Measurements from ENCODE around the gene OTUD3.
"Not testable (repeated sequence)": the region's sequence is repeated elsewhere in the genome, so short reads cannot be mapped to it uniquely, and the experiment has no call there.

OTUD3 gene

DNA sequence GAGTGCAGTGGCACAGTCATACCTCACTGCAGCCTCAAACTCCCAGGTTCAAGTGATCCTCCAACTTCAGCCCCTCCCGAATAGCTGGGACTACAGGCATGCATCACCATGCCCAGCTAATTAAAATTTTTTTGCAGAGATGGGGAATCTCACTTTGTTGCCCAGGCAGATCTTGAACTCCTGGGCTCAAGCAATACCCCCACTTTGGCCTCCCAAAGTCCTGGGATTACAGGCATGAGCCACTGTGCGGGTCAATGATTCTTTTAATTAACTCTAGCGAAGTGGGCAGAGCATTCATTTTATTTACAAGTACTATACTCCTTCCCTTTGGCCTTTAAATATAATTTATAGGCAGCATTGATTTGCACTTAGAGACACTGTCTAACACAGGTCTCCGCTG is 2.5 kb upstream of the OTUD3 start:
- H3K4me1 ChIP-seq (ENCODE audit: insufficient read depth, low read length, severe bottlenecking): peaks cover 22% of the 10 kb centered on the region
- H3K9me3 ChIP-seq (ENCODE audit: low read length): no peaks in the 10 kb centered on the region
- TF ChIP-seq, protein P1, sequence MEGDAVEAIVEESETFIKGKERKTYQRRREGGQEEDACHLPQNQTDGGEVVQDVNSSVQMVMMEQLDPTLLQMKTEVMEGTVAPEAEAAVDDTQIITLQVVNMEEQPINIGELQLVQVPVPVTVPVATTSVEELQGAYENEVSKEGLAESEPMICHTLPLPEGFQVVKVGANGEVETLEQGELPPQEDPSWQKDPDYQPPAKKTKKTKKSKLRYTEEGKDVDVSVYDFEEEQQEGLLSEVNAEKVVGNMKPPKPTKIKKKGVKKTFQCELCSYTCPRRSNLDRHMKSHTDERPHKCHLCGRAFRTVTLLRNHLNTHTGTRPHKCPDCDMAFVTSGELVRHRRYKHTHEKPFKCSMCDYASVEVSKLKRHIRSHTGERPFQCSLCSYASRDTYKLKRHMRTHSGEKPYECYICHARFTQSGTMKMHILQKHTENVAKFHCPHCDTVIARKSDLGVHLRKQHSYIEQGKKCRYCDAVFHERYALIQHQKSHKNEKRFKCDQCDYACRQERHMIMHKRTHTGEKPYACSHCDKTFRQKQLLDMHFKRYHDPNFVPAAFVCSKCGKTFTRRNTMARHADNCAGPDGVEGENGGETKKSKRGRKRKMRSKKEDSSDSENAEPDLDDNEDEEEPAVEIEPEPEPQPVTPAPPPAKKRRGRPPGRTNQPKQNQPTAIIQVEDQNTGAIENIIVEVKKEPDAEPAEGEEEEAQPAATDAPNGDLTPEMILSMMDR (IDR thresholded peaks at IDR 0.05; ENCODE audit: low read length): no peak
- TF ChIP-seq EZH2 (IDR thresholded peaks at IDR 0.05; ENCODE audit: borderline replicate concordance, low read length): no peak
- no peak overlapping the region for H2AFZ ChIP-seq (ENCODE audit: low read length)
- H3K79me2 ChIP-seq (ENCODE audit: insufficient read depth, low read length): peaks cover 20% of the 10 kb centered on the region
- no peaks in the 10 kb centered on the region for H4K20me1 ChIP-seq (ENCODE audit: insufficient read depth, low read length)
- H3F3A ChIP-seq (ENCODE audit: insufficient read depth, low read length): no peaks in the 10 kb centered on the region
- H3K4me2 ChIP-seq (ENCODE audit: low read length): no peak overlapping the region
- no peak overlapping the region for H3K27ac ChIP-seq (ENCODE audit: low read depth, low read length, poor library complexity, severe bottlenecking)
- no peak overlapping the region for H3K9ac ChIP-seq (ENCODE audit: low read length)
- no peak overlapping the region for H3K4me3 ChIP-seq (ENCODE audit: low read depth, low read length, poor library complexity, severe bottlenecking)
- H3K9me2 ChIP-seq (ENCODE audit: low read depth, low read length): no peaks in the 10 kb centered on the region
- H3K36me3 ChIP-seq (ENCODE audit: insufficient read depth, low read length): no peaks in the 10 kb centered on the region
- peaks cover 3% of the 10 kb centered on the region; the same call in 1 of the 2 replicates for H3K27me3 ChIP-seq (ENCODE audit: insufficient read depth, low read length)

DNA sequence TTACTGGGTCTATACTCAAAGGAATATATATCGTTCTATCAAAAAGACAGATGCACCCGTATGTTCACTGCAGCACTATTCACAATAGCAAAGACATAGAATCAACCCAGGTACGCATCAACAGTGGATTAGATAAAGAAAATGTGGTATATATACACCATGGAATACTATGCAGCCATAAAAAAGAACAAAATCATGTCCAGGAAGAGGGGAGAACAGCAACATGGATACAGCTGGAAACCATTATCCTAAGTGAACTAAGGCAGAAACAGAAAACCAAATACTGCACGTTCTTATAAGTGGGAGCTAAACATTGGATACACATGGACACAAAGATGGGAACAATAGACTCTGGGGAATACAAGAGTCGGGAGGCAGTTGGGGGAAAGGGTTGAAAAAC is 1.4 kb upstream of the OTUD3 start:
- not testable (repeated sequence) for H3K9ac ChIP-seq (ENCODE audit: low read length); H2AFZ ChIP-seq (ENCODE audit: low read length); H3K27ac ChIP-seq (ENCODE audit: low read depth, low read length, poor library complexity, severe bottlenecking); H3F3A ChIP-seq (ENCODE audit: insufficient read depth, low read length); H3K27me3 ChIP-seq (ENCODE audit: insufficient read depth, low read length); H3K9me3 ChIP-seq (ENCODE audit: low read length); H3K9me2 ChIP-seq (ENCODE audit: low read depth, low read length); H3K4me2 ChIP-seq (ENCODE audit: low read length); H4K20me1 ChIP-seq (ENCODE audit: insufficient read depth, low read length); H3K36me3 ChIP-seq (ENCODE audit: insufficient read depth, low read length); H3K4me3 ChIP-seq (ENCODE audit: low read depth, low read length, poor library complexity, severe bottlenecking)
- peaks cover 22% of the 10 kb centered on the region for H3K4me1 ChIP-seq (ENCODE audit: insufficient read depth, low read length, severe bottlenecking)
- H3K79me2 ChIP-seq (ENCODE audit: insufficient read depth, low read length): peaks cover 26% of the 10 kb centered on the region

DNA sequence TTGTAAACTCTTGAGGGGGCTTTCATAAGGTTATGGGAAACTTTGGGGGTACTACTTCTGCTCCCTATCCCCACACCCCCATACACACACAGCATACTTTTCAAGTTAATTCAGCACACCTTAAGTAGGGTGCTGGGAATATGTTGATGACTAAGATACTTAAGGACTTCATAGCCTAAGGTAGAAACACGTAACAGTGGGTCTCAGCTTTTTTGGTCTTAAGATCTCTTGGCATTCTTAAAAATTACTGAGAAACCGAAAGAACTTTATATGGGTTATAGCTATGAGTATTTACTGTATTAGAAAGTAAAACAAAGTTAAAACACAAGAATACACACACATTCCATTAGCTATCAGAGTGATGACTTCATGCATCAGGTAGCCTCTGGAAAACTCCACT is 2.1 kb downstream of the OTUD3 start:
- Histone ChIP-seq H3K9ac (ENCODE audit: low read length) (no peak overlapping the region; the same call in 1 of the 2 replicates), H4K20me1 (ENCODE audit: insufficient read depth, low read length) (peaks cover 1% of the 10 kb centered on the region; the same call in 1 of the 2 replicates), H3K4me2 (ENCODE audit: low read length) (peak overlapping the region; percentile 82), H3K27ac (ENCODE audit: low read depth, low read length, poor library complexity, severe bottlenecking) (no peak overlapping the region), H3K79me2 (ENCODE audit: insufficient read depth, low read length) (peaks cover 45% of the 10 kb centered on the region), H3K9me3 (ENCODE audit: low read length) (no peaks in the 10 kb centered on the region), H2AFZ (ENCODE audit: low read length) (no peak overlapping the region), H3K4me3 (ENCODE audit: low read depth, low read length, poor library complexity, severe bottlenecking) (peak overlapping the region; percentile 80), H3K36me3 (ENCODE audit: insufficient read depth, low read length) (peaks cover 10% of the 10 kb centered on the region), H3F3A (ENCODE audit: insufficient read depth, low read length) (no peaks in the 10 kb centered on the region), H3K4me1 (ENCODE audit: insufficient read depth, low read length, severe bottlenecking) (peaks cover 22% of the 10 kb centered on the region), H3K27me3 (ENCODE audit: insufficient read depth, low read length) (no peaks in the 10 kb centered on the region), H3K9me2 (ENCODE audit: low read depth, low read length) (no peaks in the 10 kb centered on the region)
- TF ChIP-seq EZH2 (IDR thresholded peaks at IDR 0.05; ENCODE audit: borderline replicate concordance, low read length): no peak
- TF ChIP-seq, protein P1 (IDR thresholded peaks at IDR 0.05; ENCODE audit: low read length): no peak

DNA sequence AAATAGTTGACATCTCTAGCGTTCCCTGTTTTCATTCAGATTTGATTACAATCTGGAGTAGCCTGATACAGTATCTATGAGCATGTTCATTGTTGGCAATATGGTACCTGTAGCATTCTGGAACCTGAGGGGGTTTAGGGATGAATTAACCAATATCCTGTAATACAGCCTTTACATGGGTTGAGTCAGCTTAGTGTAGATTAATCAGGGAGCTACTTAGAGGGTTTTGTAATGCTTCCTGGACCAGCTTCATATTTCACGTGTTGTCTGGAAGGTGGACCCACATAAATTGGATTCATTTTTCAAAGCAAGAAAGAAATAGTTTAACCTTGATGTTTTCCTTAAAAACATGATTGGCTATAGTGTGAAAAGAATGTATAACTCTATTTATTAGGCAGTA is 3.6 kb downstream of the OTUD3 start:
- Histone ChIP-seq H3K9me2 (ENCODE audit: low read depth, low read length) (no peaks in the 10 kb centered on the region), H3K4me3 (ENCODE audit: low read depth, low read length, poor library complexity, severe bottlenecking) (no peak overlapping the region), H2AFZ (ENCODE audit: low read length) (no peak overlapping the region), H3K4me2 (ENCODE audit: low read length) (no peak overlapping the region), H3K36me3 (ENCODE audit: insufficient read depth, low read length) (peaks cover 19% of the 10 kb centered on the region), H4K20me1 (ENCODE audit: insufficient read depth, low read length) (peaks cover 3% of the 10 kb centered on the region; the same call in 1 of the 2 replicates), H3K9ac (ENCODE audit: low read length) (no peak overlapping the region), H3K9me3 (ENCODE audit: low read length) (no peaks in the 10 kb centered on the region), H3F3A (ENCODE audit: insufficient read depth, low read length) (no peaks in the 10 kb centered on the region), H3K79me2 (ENCODE audit: insufficient read depth, low read length) (peaks cover 49% of the 10 kb centered on the region), H3K27ac (ENCODE audit: low read depth, low read length, poor library complexity, severe bottlenecking) (no peak overlapping the region), H3K4me1 (ENCODE audit: insufficient read depth, low read length, severe bottlenecking) (peaks cover 22% of the 10 kb centered on the region), H3K27me3 (ENCODE audit: insufficient read depth, low read length) (no peaks in the 10 kb centered on the region)
- TF ChIP-seq, protein P1 (IDR thresholded peaks at IDR 0.05; ENCODE audit: low read length): no peak
- no peak for TF ChIP-seq EZH2 (IDR thresholded peaks at IDR 0.05; ENCODE audit: borderline replicate concordance, low read length)
